Keratinocyte (primary cell): ENCODE measurements around the gene GDF2. TPM values are rescaled to one million over a fixed set of nuclear protein-coding genes. Genes with fewer than 3 reads are reported as not detected.

Experiments used
- DNase-seq: peaks from one replicate; pipeline ENCODE4 v3.0.0-alpha.2; 2011; ENCODE audit warnings: low read depth, missing footprints, low spot score
- FAIRE-seq: peaks from 2 replicates; lab custom pipeline; 2011; peaks lifted over from hg19 to GRCh38; lab: Jason Lieb, UNC
- H2AFZ ChIP-seq: 2 replicates; pipeline ENCODE4 v1.6.0; 2012; ENCODE audit warnings: low read length, control low read depth, inconsistent platforms; ENCODE audit not compliant: control insufficient read depth
- H3K27ac ChIP-seq: 2 replicates; pipeline ENCODE4 v1.5.1; 2011; ENCODE audit warnings: low read length; ENCODE audit not compliant: control insufficient read depth, insufficient read depth
- H3K27me3 ChIP-seq: 3 replicates; pipeline ENCODE4 v1.6.0; 2011; ENCODE audit warnings: low read length; ENCODE audit not compliant: control insufficient read depth, insufficient read depth; ENCODE audit errors: extremely low read depth
- H3K36me3 ChIP-seq, 2 experiments: 2 replicates in 1 of 2; 3 replicates in 1 of 2; pipeline ENCODE4 v1.5.1; 2011; ENCODE audit warnings: low read length in 2 of 2, mild to moderate bottlenecking in 1 of 2; ENCODE audit not compliant: control insufficient read depth in 2 of 2, insufficient read depth in 2 of 2; ENCODE audit errors: extremely low read depth in 1 of 2
- H3K4me1 ChIP-seq: 3 replicates; pipeline ENCODE4 v1.5.1; 2011; ENCODE audit warnings: low read length; ENCODE audit not compliant: control insufficient read depth, insufficient read depth; ENCODE audit errors: extremely low read depth
- H3K4me2 ChIP-seq: 3 replicates; pipeline ENCODE4 v1.6.0; 2011; ENCODE audit warnings: low read depth, low read length; ENCODE audit not compliant: control insufficient read depth, insufficient read depth; ENCODE audit errors: extremely low read depth
- H3K4me3 ChIP-seq, 3 experiments: fragments of 200-600 bp in 1 of 3; sonication (generic) in 1 of 3; 2 replicates in 2 of 3; 3 replicates in 1 of 3; pipeline ENCODE4 v1.5.1; 2011 to 2016; ENCODE audit warnings: low read length in 3 of 3, mild to moderate bottlenecking in 3 of 3, control low read depth in 2 of 3, inconsistent platforms in 1 of 3, low read depth in 1 of 3, mixed read lengths in 1 of 3, mixed run types in 1 of 3, moderate library complexity in 1 of 3; ENCODE audit not compliant: control insufficient read depth in 2 of 3, insufficient read depth in 2 of 3; ENCODE audit errors: extremely low read depth in 1 of 3
- H3K79me2 ChIP-seq: 2 replicates; pipeline ENCODE4 v1.6.0; 2012; ENCODE audit warnings: low read length; ENCODE audit not compliant: control insufficient read depth, insufficient read depth
- H3K9ac ChIP-seq: 3 replicates; pipeline ENCODE4 v1.6.0; 2011; ENCODE audit warnings: low read length; ENCODE audit not compliant: control insufficient read depth, insufficient read depth; ENCODE audit errors: extremely low read depth
- H3K9me1 ChIP-seq: 3 replicates; pipeline ENCODE4 v1.6.0; 2011; ENCODE audit warnings: low read length; ENCODE audit not compliant: control insufficient read depth, insufficient read depth; ENCODE audit errors: extremely low read depth
- H3K9me3 ChIP-seq: 2 replicates; pipeline ENCODE4 v1.5.1; 2012; ENCODE audit warnings: low read depth, low read length; ENCODE audit not compliant: control insufficient read depth
- H4K20me1 ChIP-seq: 3 replicates; pipeline ENCODE4 v1.6.0; 2011; ENCODE audit warnings: low read length; ENCODE audit not compliant: control insufficient read depth, insufficient read depth; ENCODE audit errors: extremely low read depth
- CTCF ChIP-seq, 3 experiments: IDR thresholded peaks in 1 of 3; conservative IDR thresholded peaks in 1 of 3; optimal IDR thresholded peaks in 1 of 3; 2 replicates in 2 of 3; 3 replicates in 1 of 3; pipeline versions ENCODE3 to v1.5.1; 2011; ENCODE audit warnings: low read length in 3 of 3, mild to moderate bottlenecking in 3 of 3, moderate library complexity in 2 of 3, control low read depth in 1 of 3, inconsistent platforms in 1 of 3; ENCODE audit not compliant: insufficient read depth in 2 of 3; ENCODE audit errors: extremely low read depth in 1 of 3
- EZH2 ChIP-seq: IDR thresholded peaks from one replicate; pipeline ENCODE4 v1.6.1; 2012; ENCODE audit warnings: inconsistent platforms, mild to moderate bottlenecking, low read length, moderate library complexity
- dilution Hi-C: fragments of 300-500 bp; cut with MboI; formaldehyde crosslinking; loops from one replicate; pipeline ENCODE4 v1.7.0; 2020; ENCODE audit warnings: low sequenced_read_pairs; ENCODE audit not compliant: extremely low pct_ligation_motif_present
- polyA plus RNA-seq, 5 experiments: library from polyadenylated mRNA; depleted of rRNA in 3 of 5; stranded (reverse) in 3 of 5; stranded (forward) in 1 of 5; unstranded in 1 of 5; fragments of >200 nt; gene quantifications; 1 replicate in 1 of 5; 2 replicates in 3 of 5; 3 replicates in 1 of 5; pipeline versions ENCODE4 v1.2.1 to v1.2.3, GENCODE V29; 2011 to 2012; ENCODE audit warnings: missing spikeins in 2 of 5, low read depth in 1 of 5, low replicate concordance in 1 of 5

The GDF2 gene
- polyA plus RNA-seq, 1 donor (not counting 4 experiments of a cell fraction or from before 2014, with no cell fraction given) = not detected

- H3K27me3 ChIP-seq = peaks cover 56% of the 10 kb centered on the region
- H3K4me3 ChIP-seq = no peak overlapping the region
- FAIRE-seq = no peak
- H3K9ac ChIP-seq = no peak overlapping the region
- H2AFZ ChIP-seq = no peak overlapping the region
- TF ChIP-seq EZH2 = no peak
- no peak for TF ChIP-seq CTCF (optimal IDR thresholded peaks at IDR 0.05 in 1 of 3, IDR thresholded peaks at IDR 0.05 in 1 of 3, conservative IDR thresholded peaks at IDR 0.05 in 1 of 3; ENCODE audit: extremely low read depth in 1 of 3, insufficient read depth in 2 of 3, low read length in 3 of 3)
- no peak for DNase-seq
- dilution Hi-C loops = no loop called here
- no peaks in the 10 kb centered on the region for H3K79me2 ChIP-seq
- H3K36me3 ChIP-seq = no peaks in the 10 kb centered on the region
- H3K9me1 ChIP-seq = no peaks in the 10 kb centered on the region
- H3K9me3 ChIP-seq = no peaks in the 10 kb centered on the region
- no peak overlapping the region for H3K27ac ChIP-seq
- H3K4me1 ChIP-seq = no peaks in the 10 kb centered on the region
- no peaks in the 10 kb centered on the region for H4K20me1 ChIP-seq
- no peak overlapping the region for H3K4me2 ChIP-seq
These were observed 25.3 kb upstream of the GDF2 start for GRCh38 chr10:47296941-47297340.

GRCh38 chr10:47297866-47298540 lies 24.3 kb upstream of the GDF2 start:
- Histone ChIP-seq H3K27ac (no peak overlapping the region), H3K4me1 (no peaks in the 10 kb centered on the region), H3K36me3 (no peaks in the 10 kb centered on the region), H3K79me2 (no peaks in the 10 kb centered on the region), H3K4me2 (no peak overlapping the region), H4K20me1 (no peaks in the 10 kb centered on the region), H3K9ac (no peak overlapping the region), H3K4me3 (no peak overlapping the region), H3K27me3 (peaks cover 62% of the 10 kb centered on the region), H3K9me3 (no peaks in the 10 kb centered on the region), H2AFZ (no peak overlapping the region), H3K9me1 (no peaks in the 10 kb centered on the region)
- TF ChIP-seq CTCF (optimal IDR thresholded peaks at IDR 0.05 in 1 of 3, IDR thresholded peaks at IDR 0.05 in 1 of 3, conservative IDR thresholded peaks at IDR 0.05 in 1 of 3; ENCODE audit: extremely low read depth in 1 of 3, insufficient read depth in 2 of 3, low read length in 3 of 3) (no peak), EZH2 (no peak)
- dilution Hi-C loops = no loop called here
- DNase-seq (no peak), FAIRE-seq (no peak)
